Fibroblast of lung (primary cell): ENCODE results near the gene KIAA2012. TPM values are rescaled to one million over a fixed set of nuclear protein-coding genes. Genes with fewer than 3 reads are reported as not detected.

Experiments
- DNase-seq, 2 donors: peaks; one replicate each; pipeline versions ENCODE4 v3.0.0 to v3.0.0-alpha.2; 2010; ENCODE audit warnings: low read depth in 2 of 2
- H2AFZ ChIP-seq: 2 replicates; pipeline ENCODE4 v1.5.1; 2012; ENCODE audit warnings: low read length, control low read depth, inconsistent platforms
- H3K27ac ChIP-seq: 2 replicates; pipeline ENCODE4 v1.5.1; 2011; ENCODE audit warnings: low read length, control low read depth; ENCODE audit not compliant: insufficient read depth
- H3K27me3 ChIP-seq: 2 replicates; pipeline ENCODE4 v1.5.1; 2011; ENCODE audit warnings: mild to moderate bottlenecking, low read length; ENCODE audit not compliant: control insufficient read depth, insufficient read depth
- H3K36me3 ChIP-seq: 2 replicates; pipeline ENCODE4 v1.5.1; 2011; ENCODE audit warnings: low read length; ENCODE audit not compliant: control insufficient read depth, insufficient read depth
- H3K4me1 ChIP-seq: 2 replicates; pipeline ENCODE4 v1.5.1; 2011; ENCODE audit warnings: low read length; ENCODE audit not compliant: control insufficient read depth, insufficient read depth; ENCODE audit errors: extremely low read depth
- H3K4me2 ChIP-seq: 2 replicates; pipeline ENCODE4 v1.5.1; 2011; ENCODE audit warnings: low read length, control low read depth; ENCODE audit not compliant: insufficient read depth; ENCODE audit errors: extremely low read depth
- H3K4me3 ChIP-seq, 4 experiments: fragments of 200-600 bp in 1 of 4; sonication (generic) in 1 of 4; replicated peaks in 1 of 4; 2 replicates each; pipeline ENCODE4 v1.5.1; 2011 to 2016; ENCODE audit warnings: low read length in 4 of 4, low read depth in 3 of 4, mild to moderate bottlenecking in 3 of 4, control low read depth in 2 of 4, inconsistent platforms in 1 of 4, mixed read lengths in 1 of 4; ENCODE audit not compliant: insufficient read depth in 1 of 4; ENCODE audit errors: control extremely low read depth in 1 of 4
- H3K79me2 ChIP-seq: 2 replicates; pipeline ENCODE4 v1.5.1; 2012; ENCODE audit warnings: mild to moderate bottlenecking, low read length, inconsistent platforms; ENCODE audit not compliant: control insufficient read depth, insufficient read depth
- H3K9ac ChIP-seq: 2 replicates; pipeline ENCODE4 v1.5.1; 2011; ENCODE audit warnings: mild to moderate bottlenecking, low read length, control low read depth; ENCODE audit not compliant: insufficient read depth
- H3K9me3 ChIP-seq: 2 replicates; pipeline ENCODE4 v1.5.1; 2012; ENCODE audit warnings: low read depth, low read length; ENCODE audit not compliant: control insufficient read depth, insufficient read depth
- H4K20me1 ChIP-seq: 2 replicates; pipeline ENCODE4 v1.5.1; 2011; ENCODE audit warnings: low read length; ENCODE audit not compliant: control insufficient read depth, insufficient read depth; ENCODE audit errors: extremely low read depth
- CTCF ChIP-seq, 2 donors: IDR thresholded peaks in 1 of 2; conservative IDR thresholded peaks in 1 of 2; 1 replicate in 1 of 2; 2 replicates in 1 of 2; pipeline ENCODE4 v1.5.1; 2011 to 2012; ENCODE audit warnings: low read length in 2 of 2, control low read depth in 1 of 2, inconsistent platforms in 1 of 2, low read depth in 1 of 2, mild to moderate bottlenecking in 1 of 2
- EZH2 ChIP-seq: IDR thresholded peaks from 2 replicates; pipeline ENCODE4 v1.5.1; 2012; ENCODE audit warnings: low read length, control low read depth, mild to moderate bottlenecking; ENCODE audit errors: missing control alignments
- polyA plus RNA-seq, 2 donors: library from polyadenylated mRNA; depleted of rRNA in 1 of 2; stranded (reverse) in 1 of 2; unstranded in 1 of 2; fragments of >200 nt; gene quantifications; 2 replicates each; pipeline ENCODE4 v1.2.1, GENCODE V29; 2011 to 2012; ENCODE audit warnings: missing spikeins in 1 of 2
- total RNA-seq: library from RNA; depleted of rRNA; stranded (reverse); fragments of >200 nt; gene quantifications from 2 replicates; pipeline ENCODE4 v1.2.1, GENCODE V29; 2014

Gene KIAA2012
- total and polyA plus RNA-seq, 2 donors (not counting 1 experiment from before 2014, with no cell fraction given), result 0.09 TPM; not detected in 1

- no peaks in the 10 kb centered on the region for H3K36me3 ChIP-seq
These were observed 41.2 kb downstream of the KIAA2012 start for GRCh38 chr2:202114291-202114690.

GRCh38 chr2:202114795-202115194 is 41.7 kb downstream of the KIAA2012 start:
- TF ChIP-seq CTCF (conservative IDR thresholded peaks at IDR 0.05 in 1 of 2, IDR thresholded peaks at IDR 0.05 in 1 of 2; ENCODE audit: low read depth in 1 of 2, low read length in 2 of 2) (no peak), EZH2 (no peak)
- H3K9me3 ChIP-seq, result no peaks in the 10 kb centered on the region
- H3K36me3 ChIP-seq, result no peaks in the 10 kb centered on the region
- DNase-seq, result peak in 1 of 2 donors; percentile 17
- H3K9ac ChIP-seq, result no peak overlapping the region
- H3K27me3 ChIP-seq, result no peaks in the 10 kb centered on the region
- no peak overlapping the region for H3K4me3 ChIP-seq
- no peaks in the 10 kb centered on the region for H3K79me2 ChIP-seq
- peaks cover 14% of the 10 kb centered on the region for H3K4me1 ChIP-seq
- no peak overlapping the region for H2AFZ ChIP-seq
- peak overlapping the region; percentile 6 for H3K27ac ChIP-seq
- H3K4me2 ChIP-seq, result no peak overlapping the region
- H4K20me1 ChIP-seq, result no peaks in the 10 kb centered on the region

More at GRCh38 chr2:202114291-202114690, 41.2 kb downstream of the KIAA2012 start:
- no peaks in the 10 kb centered on the region for H3K9me3 ChIP-seq
- no peak overlapping the region for H3K27ac ChIP-seq
- H4K20me1 ChIP-seq, result no peaks in the 10 kb centered on the region
- H3K4me3 ChIP-seq, result no peak overlapping the region
- TF ChIP-seq EZH2 (no peak), CTCF (conservative IDR thresholded peaks at IDR 0.05 in 1 of 2, IDR thresholded peaks at IDR 0.05 in 1 of 2; ENCODE audit: low read depth in 1 of 2, low read length in 2 of 2) (no peak)
- H3K79me2 ChIP-seq, result no peaks in the 10 kb centered on the region
- no peak for DNase-seq
- H3K4me2 ChIP-seq, result no peak overlapping the region
- no peak overlapping the region for H3K9ac ChIP-seq
- H3K27me3 ChIP-seq, result no peaks in the 10 kb centered on the region
- H2AFZ ChIP-seq, result no peak overlapping the region
- peaks cover 19% of the 10 kb centered on the region for H3K4me1 ChIP-seq

GRCh38 chr2:202115479-202115971 is 42.5 kb downstream of the KIAA2012 start:
- DNase-seq, result peak; percentile 79 to 82
- Histone ChIP-seq H3K27me3 (no peaks in the 10 kb centered on the region), H3K79me2 (no peaks in the 10 kb centered on the region), H3K4me3 (no peak overlapping the region), H3K4me1 (peaks cover 8% of the 10 kb centered on the region), H3K27ac (peak overlapping the region; percentile 6), H3K36me3 (no peaks in the 10 kb centered on the region), H4K20me1 (no peaks in the 10 kb centered on the region), H3K9ac (no peak overlapping the region), H2AFZ (no peak overlapping the region), H3K4me2 (peak overlapping the region; percentile 54), H3K9me3 (no peaks in the 10 kb centered on the region)
- TF ChIP-seq CTCF (conservative IDR thresholded peaks at IDR 0.05 in 1 of 2, IDR thresholded peaks at IDR 0.05 in 1 of 2; ENCODE audit: low read depth in 1 of 2, low read length in 2 of 2) (no peak), EZH2 (no peak)
